GM12873 (cell line): ENCODE measurements around the gene AMZ1.
A peak's percentile ranks its signal among the peaks of the same experiment; 100 is the strongest.

Source experiments
- TF ChIP-seq, protein P1 (sequence below): IDR thresholded peaks from 2 replicates; pipeline ENCODE4 v1.5.1; 2012; ENCODE audit warnings: low read depth, mild to moderate bottlenecking, moderate library complexity, low read length, control low read depth; ENCODE audit not compliant: insufficient read depth; ENCODE audit errors: missing control alignments

Gene AMZ1

DNA sequence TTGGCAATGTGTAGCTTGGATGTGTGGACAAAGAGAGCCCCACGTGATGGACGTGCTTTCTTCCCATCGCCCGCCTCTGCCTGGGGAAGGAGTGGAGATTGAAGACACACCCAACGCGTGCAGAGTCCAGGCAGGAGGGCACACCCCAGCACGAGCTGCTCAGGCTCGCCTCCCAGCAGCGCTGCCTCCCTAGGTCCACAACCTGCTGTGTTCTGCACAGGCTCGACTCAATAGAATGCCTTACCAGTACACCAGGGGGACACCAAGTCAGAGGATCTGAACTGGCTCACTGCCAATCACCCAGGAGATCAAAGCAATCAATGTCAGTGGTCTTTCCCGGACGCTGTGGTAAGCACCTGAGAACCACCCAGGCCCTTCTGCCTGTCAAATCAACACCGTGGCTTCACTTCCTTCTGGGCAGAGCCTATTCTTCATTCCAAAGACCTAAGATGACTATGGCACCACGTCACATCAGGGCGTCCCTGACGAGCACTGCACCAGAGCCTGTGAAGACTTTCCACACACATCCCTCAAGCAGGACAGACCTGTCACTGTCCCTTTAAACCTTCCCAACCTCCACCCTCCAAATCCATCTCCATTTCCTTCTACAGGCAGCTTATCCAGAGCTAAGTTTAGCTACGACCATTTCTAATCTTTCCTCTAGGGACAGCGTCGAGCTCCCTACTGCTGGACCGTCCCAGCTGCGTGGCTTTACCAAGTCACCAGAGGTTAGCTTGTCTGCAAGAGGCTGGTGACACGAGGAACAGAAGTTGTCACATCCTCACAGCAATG is 72.3 kb downstream of the AMZ1 start:
- TF ChIP-seq, protein P1, sequence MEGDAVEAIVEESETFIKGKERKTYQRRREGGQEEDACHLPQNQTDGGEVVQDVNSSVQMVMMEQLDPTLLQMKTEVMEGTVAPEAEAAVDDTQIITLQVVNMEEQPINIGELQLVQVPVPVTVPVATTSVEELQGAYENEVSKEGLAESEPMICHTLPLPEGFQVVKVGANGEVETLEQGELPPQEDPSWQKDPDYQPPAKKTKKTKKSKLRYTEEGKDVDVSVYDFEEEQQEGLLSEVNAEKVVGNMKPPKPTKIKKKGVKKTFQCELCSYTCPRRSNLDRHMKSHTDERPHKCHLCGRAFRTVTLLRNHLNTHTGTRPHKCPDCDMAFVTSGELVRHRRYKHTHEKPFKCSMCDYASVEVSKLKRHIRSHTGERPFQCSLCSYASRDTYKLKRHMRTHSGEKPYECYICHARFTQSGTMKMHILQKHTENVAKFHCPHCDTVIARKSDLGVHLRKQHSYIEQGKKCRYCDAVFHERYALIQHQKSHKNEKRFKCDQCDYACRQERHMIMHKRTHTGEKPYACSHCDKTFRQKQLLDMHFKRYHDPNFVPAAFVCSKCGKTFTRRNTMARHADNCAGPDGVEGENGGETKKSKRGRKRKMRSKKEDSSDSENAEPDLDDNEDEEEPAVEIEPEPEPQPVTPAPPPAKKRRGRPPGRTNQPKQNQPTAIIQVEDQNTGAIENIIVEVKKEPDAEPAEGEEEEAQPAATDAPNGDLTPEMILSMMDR: peak; percentile 50

DNA sequence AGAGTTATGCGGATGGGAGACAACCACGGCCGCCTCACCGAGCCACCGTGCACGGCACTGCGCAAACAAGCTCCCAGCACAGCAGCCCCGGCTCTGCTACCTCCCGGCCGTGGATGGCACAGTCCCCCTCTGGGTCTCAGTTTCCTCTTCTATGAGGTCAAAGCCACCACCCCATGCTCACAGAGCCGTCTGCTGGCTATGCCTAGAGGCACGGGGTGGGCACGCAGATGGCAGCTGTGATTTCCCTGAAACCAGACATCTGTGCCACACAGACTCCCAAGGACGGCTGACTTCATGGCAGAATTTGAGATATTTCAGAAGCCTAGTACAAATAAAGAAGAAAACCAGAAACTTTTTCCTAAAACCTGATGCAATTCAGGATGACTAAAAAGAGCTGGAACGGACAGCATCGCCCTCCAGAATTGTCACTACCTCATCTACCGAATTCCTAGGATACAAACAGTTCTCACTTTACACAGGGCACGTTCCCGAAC is 73.2 kb downstream of the AMZ1 start:
- TF ChIP-seq, protein P1: no peak

DNA sequence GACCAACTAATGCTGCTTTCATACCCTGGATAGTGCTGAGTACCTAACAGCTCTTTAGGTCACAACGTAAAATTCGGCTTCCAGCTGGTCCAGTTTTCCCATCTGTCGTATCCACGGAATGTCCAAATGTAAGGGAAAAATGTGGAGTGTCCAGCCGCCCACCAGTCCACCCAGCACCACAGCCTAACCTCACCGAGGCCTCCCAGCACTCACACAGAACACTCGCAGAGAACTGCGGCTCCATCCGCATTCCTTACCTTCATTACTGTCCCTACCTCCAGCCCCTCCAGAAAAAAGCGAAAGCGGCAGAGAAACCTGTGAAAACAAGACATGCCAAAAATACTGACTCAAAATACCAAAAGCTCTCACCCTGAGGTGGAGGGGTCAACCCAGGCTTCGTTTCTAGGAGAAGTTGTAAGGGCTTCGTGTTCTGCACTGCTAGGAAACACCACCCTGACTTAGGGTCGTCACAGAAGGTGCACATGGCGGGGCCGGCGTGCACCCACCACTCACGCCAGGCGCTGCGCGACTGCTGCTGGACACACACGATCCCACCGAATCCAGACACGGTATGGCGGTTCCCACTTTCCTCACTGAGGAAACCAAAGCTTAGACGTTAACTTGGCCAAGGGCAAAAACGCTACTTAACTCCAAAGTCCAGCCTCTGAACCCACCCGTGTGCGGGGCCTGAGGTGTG is 73.9 kb downstream of the AMZ1 start:
- TF ChIP-seq, protein P1: no peak

DNA sequence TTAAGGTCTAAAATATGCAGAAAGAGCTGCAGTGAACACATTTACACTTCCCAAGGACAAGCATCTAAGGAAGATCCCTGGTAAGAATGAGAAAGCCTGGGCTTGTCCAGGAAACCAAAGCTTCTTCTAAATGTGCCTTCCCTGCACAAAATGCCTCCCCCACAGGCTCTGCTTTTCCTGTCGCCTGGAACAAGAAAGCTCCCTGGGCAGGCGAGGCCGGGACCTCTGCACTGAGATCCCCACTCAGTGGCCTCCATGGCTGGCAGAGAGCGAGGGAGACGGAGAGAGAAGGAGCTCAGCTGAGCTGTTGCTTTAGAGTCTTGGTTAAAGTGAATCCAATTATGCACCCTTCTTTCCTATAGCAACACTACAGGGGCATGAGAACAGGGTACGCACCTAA is 75.6 kb downstream of the AMZ1 start:
- TF ChIP-seq, protein P1: no peak

DNA sequence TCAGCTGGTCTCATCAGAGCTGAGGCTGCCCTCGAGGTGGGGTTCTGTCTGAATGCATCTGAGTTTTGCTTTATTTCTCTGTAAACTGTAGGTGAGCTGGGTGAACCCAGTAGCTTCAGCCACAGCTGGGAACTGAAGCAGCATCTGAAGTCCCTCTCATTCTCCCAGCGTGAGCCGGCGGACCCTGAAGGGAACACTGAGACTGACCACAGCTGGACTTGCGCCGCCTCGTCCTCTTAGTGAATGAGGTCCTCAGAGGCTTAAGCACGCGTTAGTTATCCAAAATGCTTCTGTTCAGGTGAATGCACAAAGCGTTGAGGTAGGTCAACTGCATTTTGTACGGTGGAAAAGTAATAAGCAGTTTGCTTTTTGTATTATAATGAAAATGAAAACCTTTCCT is 76.6 kb downstream of the AMZ1 start:
- TF ChIP-seq, protein P1: no peak
